GM23338 (cell line): Measurements from ENCODE around the gene POU3F3.
A peak's percentile ranks its signal among the peaks of the same experiment; 100 is the strongest.

Experiments
- CREB1 ChIP-seq: fragments of 250-450 bp; sonication (Bioruptor Pico); IDR thresholded peaks from 2 replicates; pipeline ENCODE4 v1.5.0; 2020; ENCODE audit warnings: low read depth, mild to moderate bottlenecking, moderate library complexity
- CTCF ChIP-seq, 2 experiments: fragments of 200-600 bp in 1 of 2; sonication (generic) in 1 of 2; conservative IDR thresholded peaks; 2 replicates each; pipeline versions ENCODE4 v1.5.1 to v1.6.1; 2016 to 2017; ENCODE audit warnings: antibody characterized with exemption in 2 of 2, low read depth in 2 of 2, mild to moderate bottlenecking in 2 of 2, moderate library complexity in 1 of 2
- EZH2 ChIP-seq: fragments of 200-600 bp; sonication (generic); IDR thresholded peaks from one replicate; pipeline ENCODE4 v1.8.0; 2017; ENCODE audit warnings: antibody characterized with exemption, mild to moderate bottlenecking, low read depth; ENCODE audit not compliant: unreplicated experiment
- NANOG ChIP-seq: IDR thresholded peaks from 2 replicates; pipeline ENCODE4 v1.6.1; 2016; ENCODE audit warnings: antibody characterized with exemption, borderline replicate concordance
- POLR2AphosphoS5 ChIP-seq: IDR thresholded peaks from 2 replicates; pipeline ENCODE4 v1.6.1; 2016; ENCODE audit warnings: antibody characterized with exemption, low read depth
- REST ChIP-seq: IDR thresholded peaks from one replicate; pipeline ENCODE4 v1.6.1; 2018; ENCODE audit warnings: antibody characterized with exemption; ENCODE audit not compliant: unreplicated experiment
- STAT1 ChIP-seq: IDR thresholded peaks from one replicate; pipeline ENCODE4 v1.6.1; 2016; ENCODE audit warnings: antibody characterized with exemption; ENCODE audit not compliant: unreplicated experiment
- ZNF331 ChIP-seq: fragments of 250-450 bp; sonication (Bioruptor Pico); IDR thresholded peaks from 2 replicates; pipeline ENCODE4 v1.5.0; 2020; ENCODE audit warnings: low read depth, mild to moderate bottlenecking, moderate library complexity
- TF ChIP-seq, protein P1 (sequence below): IDR thresholded peaks from 2 replicates; pipeline ENCODE4 v1.6.1; 2016; ENCODE audit warnings: antibody characterized with exemption

- peak; percentile 76 to 77 for TF ChIP-seq CTCF (conservative IDR thresholded peaks at IDR 0.05; ENCODE audit: low read depth in 2 of 2)
- TF ChIP-seq EZH2, result peak; percentile 84
- no peak for TF ChIP-seq POLR2AphosphoS5
- TF ChIP-seq REST, result no peak
- no peak for TF ChIP-seq STAT1
- TF ChIP-seq CREB1 (CRISPR knock-in tag), result no peak
- TF ChIP-seq ZNF331 (CRISPR knock-in tag), result no peak
- TF ChIP-seq NANOG, result no peak
- TF ChIP-seq, protein P1, sequence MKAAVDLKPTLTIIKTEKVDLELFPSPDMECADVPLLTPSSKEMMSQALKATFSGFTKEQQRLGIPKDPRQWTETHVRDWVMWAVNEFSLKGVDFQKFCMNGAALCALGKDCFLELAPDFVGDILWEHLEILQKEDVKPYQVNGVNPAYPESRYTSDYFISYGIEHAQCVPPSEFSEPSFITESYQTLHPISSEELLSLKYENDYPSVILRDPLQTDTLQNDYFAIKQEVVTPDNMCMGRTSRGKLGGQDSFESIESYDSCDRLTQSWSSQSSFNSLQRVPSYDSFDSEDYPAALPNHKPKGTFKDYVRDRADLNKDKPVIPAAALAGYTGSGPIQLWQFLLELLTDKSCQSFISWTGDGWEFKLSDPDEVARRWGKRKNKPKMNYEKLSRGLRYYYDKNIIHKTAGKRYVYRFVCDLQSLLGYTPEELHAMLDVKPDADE, result no peak
Observed at GRCh38 chr2:104872866-104873688, 19.2 kb downstream of the POU3F3 start.
